ENCODE measurements around the gene CFAP298.

DNA sequence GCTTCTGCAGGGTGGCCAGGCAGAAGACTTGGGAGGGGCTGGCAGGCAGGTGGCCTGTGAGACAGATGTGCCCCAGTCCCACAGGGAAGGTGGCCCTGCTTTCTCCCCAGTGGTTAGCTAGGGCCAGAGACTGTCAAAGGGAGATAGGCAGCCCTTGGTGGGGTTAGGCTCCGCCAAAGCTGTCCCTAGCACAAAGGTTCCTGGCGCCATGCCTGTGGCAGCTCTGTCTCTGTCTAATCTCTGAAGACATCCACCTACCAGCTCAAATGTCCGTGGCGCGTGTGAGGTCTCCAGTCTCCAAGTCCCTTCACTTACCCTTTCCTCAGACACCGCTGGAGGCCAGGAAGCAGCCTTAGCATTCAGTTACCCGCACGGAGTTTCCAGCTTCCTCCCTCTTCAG is 44.6 kb downstream of the CFAP298 start:
- TF ChIP-seq, protein P1, sequence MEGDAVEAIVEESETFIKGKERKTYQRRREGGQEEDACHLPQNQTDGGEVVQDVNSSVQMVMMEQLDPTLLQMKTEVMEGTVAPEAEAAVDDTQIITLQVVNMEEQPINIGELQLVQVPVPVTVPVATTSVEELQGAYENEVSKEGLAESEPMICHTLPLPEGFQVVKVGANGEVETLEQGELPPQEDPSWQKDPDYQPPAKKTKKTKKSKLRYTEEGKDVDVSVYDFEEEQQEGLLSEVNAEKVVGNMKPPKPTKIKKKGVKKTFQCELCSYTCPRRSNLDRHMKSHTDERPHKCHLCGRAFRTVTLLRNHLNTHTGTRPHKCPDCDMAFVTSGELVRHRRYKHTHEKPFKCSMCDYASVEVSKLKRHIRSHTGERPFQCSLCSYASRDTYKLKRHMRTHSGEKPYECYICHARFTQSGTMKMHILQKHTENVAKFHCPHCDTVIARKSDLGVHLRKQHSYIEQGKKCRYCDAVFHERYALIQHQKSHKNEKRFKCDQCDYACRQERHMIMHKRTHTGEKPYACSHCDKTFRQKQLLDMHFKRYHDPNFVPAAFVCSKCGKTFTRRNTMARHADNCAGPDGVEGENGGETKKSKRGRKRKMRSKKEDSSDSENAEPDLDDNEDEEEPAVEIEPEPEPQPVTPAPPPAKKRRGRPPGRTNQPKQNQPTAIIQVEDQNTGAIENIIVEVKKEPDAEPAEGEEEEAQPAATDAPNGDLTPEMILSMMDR (IDR thresholded peaks at IDR 0.05) = no peak
- TF ChIP-seq POLR2A (IDR thresholded peaks at IDR 0.05) = no peak
